ENCODE measurements around the gene BICD1.

- no peak for TF ChIP-seq YY1 (IDR thresholded peaks at IDR 0.05; ENCODE audit: insufficient read depth, insufficient read length)
- TF ChIP-seq SUZ12 (IDR thresholded peaks at IDR 0.05; ENCODE audit: extremely low read depth, insufficient read depth, insufficient read length): no peak
- TF ChIP-seq ZNF274 (IDR thresholded peaks at IDR 0.05; ENCODE audit: low read depth, low read length): no peak
Observed at GRCh38 chr12:32098112-32098511, 8.5 kb upstream of the BICD1 start.

Data from NT2/D1 (cell line).